NCI-H1694 treated with DMSO at 0.1 percent for 48 hours (cell line): ENCODE results near the gene MMP15.

Source experiments
- DNase-seq: peaks from one replicate; lab custom pipeline; 2025; lab: John Stamatoyannopoulos, UW

MMP15 gene

DNA sequence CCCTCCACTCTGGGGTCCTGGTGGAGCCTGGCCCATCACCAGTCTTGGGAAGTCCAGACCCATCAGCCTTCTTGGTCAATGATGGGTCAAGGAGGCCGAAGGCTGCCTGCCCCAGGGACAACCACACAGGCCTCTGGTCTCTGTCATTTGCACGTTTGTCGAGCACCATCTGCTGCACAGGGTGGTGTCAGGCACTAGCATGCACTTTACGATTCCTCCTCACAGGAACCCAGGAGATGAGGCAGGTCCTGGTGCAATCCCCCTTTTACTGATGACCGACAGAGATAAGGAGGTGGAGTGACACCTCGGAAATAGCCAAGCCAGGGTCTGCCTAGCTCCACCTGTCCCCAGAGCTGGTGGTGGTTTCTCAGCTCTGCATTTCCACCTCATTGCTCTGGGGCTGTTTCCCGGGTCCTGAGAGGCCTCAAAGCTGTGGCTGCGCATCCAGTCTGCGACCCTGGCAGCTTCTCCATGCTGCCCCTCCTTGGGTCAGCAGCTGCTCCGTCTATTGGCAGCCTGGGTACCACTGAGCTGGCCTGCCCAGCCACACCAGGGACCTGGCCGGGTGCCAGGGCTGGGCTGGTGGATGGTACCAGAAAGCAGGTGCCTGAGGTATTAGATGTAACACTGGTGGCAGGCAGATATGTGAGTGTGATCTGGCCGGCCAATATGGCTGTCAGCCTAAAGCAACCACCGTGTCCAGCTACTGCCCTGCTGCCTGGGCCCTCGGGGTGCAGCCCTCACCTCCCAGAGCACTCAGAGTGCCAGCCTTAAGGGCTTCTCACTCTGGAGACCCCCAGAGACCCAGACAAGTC is 10.0 kb downstream of the MMP15 start:
- no peak for DNase-seq

DNA sequence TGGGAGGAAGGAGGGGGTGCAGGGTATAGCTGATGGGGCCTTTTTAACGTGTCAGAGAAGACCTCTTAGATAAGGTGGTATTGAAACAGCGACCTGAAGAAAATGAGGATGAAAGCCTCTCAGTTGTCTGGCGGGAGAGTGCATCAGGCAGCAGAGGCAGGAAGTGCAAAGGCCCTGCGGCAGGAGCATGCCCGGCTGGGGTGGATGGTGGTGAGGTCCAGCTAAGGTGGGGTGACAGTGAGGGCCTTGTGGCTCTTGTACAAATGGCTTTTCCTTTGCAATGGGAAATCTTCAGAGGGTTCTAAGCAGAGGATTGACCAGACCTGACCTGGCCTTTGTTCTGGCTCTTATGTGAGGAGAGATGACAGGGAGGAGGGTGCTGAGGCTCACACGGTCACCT is 11.4 kb downstream of the MMP15 start:
- DNase-seq: no peak

DNA sequence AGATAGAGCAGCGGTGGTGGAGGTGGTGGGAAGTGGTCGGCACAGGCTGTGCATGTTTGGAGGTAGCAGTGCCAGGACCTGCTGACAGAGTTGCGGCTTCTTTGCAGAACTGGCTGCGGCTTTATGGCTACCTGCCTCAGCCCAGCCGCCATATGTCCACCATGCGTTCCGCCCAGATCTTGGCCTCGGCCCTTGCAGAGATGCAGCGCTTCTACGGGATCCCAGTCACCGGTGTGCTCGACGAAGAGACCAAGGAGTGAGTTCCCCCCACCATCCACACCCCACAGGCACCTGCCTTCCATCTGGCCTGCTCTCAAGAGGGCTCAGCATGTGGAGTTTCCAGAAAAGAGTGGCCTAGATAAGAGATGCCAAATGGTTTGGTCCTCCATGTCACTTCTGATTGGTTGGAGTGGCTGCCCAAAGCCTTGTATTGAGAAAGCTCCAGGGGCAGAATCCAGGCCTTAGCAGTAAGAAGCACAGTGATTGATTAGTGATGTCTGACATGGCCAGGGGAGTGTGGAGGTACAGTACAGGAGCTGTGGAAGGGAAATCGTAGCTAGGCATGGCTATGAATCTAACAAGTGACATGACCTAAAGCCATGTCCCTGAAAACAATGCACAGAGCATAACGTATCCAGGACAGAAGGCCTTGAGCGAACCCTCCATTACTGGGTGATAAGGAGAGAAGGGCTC is 12.0 kb downstream of the MMP15 start:
- DNase-seq: no peak

DNA sequence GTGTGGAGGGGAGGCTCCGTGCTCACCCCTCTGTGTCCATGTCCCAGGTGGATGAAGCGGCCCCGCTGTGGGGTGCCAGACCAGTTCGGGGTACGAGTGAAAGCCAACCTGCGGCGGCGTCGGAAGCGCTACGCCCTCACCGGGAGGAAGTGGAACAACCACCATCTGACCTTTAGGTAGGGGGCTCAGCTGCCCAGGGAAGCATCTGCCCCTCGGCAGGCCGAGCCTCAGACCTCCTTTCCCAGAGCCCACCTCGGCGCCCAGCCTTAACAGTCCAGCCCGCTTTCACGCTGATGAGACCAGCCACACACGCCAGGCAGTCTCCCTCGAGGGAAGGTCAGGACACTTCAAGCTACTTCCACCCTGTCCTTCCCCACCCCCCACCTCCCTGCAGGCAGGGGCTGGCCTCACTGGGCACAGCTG is 12.7 kb downstream of the MMP15 start:
- DNase-seq: no peak

DNA sequence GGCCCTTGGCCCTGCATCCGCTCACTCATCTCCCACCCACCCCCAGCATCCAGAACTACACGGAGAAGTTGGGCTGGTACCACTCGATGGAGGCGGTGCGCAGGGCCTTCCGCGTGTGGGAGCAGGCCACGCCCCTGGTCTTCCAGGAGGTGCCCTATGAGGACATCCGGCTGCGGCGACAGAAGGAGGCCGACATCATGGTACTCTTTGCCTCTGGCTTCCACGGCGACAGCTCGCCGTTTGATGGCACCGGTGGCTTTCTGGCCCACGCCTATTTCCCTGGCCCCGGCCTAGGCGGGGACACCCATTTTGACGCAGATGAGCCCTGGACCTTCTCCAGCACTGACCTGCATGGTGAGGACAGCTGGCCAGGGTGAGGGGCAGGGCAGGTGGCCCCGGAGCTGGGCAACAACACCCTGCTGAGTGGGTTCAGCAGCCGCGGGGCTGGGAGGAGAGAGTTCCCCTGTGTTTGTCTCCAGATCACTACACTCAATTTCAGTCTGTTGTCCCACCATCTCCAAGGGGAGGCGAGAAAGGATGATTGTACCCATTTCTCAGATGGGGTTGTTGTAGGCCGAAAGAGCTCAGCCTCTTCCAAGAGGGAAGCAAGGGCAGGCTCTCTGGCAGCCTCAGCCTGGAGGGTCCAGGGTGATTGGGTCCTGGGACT is 14.4 kb downstream of the MMP15 start:
- DNase-seq: no peak

DNA sequence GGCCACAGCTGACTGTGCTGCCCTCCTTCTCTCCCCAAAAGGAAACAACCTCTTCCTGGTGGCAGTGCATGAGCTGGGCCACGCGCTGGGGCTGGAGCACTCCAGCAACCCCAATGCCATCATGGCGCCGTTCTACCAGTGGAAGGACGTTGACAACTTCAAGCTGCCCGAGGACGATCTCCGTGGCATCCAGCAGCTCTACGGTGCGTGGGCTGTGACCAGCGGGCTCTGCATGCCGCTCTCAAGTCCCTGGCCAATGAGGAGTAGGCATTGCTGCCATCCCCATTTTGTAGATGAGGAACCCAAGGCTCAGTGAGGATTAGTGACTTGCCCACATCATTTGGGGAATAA is 14.9 kb downstream of the MMP15 start:
- no peak for DNase-seq

DNA sequence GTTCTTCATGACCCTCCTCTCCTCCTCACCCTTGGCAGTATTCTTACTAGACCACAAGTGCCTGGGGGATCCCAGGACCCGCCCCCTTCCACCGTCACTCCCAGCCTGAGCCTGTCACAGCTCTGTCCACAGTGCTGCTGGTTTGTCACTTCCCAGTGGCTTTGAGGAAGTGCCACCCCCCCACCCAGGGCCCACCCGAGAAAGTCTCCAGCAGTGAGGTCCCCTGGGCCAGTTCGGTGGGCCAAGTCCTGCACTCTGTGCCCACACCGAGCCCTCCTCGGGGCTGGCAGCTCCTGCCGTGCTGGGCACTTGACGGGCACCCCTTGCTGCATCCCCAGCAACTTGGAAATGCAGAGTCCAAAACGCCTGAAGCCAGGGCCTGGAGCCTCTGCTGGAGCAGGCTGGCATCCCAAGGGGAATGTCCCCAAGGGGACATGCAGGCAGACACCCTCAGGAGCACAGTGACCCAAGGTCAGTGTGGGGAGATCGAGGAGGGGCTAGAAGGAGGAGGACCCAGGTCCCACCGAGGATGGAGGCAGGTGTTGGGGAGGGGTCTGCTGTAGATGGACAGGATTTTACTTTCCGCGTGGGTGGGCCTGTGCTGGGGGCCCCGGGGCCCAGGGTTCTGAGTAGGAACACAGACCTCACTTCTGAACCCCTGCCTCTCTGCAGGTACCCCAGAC is 15.5 kb downstream of the MMP15 start:
- no peak for DNase-seq

DNA sequence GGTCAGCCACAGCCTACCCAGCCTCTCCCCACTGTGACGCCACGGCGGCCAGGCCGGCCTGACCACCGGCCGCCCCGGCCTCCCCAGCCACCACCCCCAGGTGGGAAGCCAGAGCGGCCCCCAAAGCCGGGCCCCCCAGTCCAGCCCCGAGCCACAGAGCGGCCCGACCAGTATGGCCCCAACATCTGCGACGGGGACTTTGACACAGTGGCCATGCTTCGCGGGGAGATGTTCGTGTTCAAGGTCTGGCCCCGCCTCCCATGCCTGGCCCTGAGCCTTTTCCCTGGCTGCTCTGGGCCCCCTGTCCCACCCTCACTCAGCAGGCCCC is 16.0 kb downstream of the MMP15 start:
- no peak for DNase-seq

DNA sequence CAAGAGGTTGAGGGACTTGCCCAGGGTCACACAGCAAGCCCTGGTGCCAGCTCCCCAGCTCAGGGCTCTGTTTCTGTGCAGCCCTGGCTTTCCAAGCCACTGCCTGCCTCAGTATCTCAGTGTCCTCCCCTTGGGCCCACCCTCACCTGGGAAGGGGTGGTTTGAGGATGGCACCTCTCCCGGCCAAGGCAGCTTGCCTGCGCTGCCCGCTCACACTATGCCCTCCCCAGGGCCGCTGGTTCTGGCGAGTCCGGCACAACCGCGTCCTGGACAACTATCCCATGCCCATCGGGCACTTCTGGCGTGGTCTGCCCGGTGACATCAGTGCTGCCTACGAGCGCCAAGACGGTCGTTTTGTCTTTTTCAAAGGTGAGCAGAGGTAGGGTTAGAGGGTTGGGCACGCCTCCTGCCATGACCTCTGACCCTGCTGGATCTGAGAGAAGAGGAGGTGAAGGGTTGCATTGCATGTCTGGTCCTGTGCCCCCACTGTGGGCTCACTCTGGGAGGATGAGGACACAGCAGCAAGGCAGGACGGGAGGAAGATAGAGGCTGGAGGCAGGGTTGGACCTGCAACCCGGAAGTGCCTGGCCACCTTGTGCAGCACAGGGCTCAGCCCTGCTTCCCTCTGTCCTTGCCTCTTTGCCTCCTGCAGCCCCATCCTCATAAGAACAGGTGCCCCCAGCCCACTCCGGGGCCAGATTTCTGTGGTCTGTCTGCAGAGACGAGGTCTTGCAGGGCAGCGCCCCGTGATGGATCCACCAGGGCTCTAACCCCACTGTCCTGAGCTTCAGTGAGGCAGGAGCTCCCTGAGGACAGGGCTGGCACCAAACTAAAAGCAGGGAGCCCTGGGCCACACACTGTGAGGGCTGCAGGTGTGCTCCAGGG is 16.7 kb downstream of the MMP15 start:
- no peak for DNase-seq

DNA sequence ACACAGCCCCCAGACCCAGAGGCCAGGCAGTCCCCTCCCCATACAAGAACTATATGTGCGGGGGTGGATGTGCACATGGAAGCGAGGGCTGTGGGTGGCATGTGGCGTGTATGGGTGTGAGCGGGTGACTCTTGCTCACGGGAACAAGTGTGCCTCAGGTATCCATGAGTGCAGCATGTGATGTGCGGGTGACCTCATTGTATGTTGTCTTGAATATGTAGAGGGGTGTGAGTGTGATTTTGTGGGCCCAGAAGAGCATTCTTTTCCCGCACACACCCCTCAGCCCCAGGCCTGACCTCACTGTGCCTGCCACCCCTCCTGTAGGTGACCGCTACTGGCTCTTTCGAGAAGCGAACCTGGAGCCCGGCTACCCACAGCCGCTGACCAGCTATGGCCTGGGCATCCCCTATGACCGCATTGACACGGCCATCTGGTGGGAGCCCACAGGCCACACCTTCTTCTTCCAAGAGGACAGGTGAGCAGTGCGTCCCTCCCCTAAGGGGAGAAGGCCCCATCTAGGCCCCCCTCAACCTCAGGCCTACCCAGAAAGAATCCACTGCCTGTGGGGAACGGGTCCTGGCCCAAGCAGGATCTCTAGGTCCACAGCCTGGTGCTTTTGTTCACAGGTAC is 17.4 kb downstream of the MMP15 start:
- no peak for DNase-seq

DNA sequence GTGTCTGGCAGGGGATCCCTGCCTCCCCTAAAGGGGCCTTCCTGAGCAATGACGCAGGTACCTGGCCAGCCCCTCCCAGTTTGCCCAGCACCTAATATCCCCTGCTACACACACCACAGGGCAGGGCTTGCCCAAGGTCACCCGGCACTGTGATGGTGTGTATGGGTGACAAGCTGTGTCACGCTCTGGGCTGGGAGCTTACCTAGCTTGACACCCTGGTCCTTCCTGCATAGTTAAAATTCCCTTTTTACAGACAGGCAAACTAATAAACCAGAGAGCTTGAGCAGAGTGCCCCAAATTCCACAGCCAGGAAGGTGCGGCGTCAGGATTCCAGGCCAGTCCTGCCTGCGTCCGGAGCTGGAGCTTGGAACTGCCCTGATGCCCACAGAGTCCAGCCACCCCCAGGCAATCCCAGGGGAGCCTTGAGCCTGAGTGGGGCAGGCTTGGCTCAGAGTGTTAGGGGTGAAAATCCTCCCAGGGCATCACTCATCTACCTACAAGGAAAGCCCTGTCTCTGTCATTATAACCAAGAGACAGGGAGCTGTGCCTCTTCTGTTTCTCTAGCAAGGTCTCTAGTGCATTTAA is 18.1 kb downstream of the MMP15 start:
- DNase-seq: no peak

DNA sequence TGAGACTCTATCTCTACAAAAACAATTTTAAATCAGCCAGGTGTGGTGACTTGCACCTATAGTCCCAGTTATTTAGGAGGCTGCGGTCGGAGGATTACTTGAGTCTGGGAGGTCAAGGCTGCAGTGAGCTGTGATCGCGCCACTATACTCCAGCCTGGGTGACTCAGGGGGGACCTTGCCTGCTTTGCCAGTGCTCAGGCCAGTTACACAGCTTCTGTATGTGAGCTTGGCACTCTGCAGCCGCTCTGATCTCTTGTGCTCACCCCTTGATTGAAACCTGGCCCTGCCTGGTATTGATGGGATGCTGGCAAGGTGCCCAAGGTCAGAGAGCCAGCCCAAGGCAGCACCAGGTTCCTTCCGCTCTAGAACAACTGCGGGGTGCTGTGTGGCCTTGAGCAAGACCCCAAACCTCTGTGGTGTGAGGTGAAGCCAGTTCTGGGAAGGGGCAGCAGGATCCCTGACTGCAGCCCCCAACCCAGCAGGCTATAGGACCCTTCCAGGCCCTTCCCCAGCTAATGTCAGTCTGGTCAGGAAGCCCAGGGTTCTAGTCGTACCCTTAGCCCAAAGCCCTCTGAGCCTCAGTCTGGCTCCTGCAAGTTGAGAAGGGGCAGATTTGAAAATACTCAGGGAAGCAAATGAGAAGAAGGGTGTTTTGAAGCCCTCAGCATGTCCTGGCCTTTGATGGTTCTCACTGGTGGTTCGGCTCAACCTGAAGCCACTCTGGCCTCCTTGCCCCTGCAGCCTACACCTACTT is 18.9 kb downstream of the MMP15 start:
- DNase-seq: no peak

DNA sequence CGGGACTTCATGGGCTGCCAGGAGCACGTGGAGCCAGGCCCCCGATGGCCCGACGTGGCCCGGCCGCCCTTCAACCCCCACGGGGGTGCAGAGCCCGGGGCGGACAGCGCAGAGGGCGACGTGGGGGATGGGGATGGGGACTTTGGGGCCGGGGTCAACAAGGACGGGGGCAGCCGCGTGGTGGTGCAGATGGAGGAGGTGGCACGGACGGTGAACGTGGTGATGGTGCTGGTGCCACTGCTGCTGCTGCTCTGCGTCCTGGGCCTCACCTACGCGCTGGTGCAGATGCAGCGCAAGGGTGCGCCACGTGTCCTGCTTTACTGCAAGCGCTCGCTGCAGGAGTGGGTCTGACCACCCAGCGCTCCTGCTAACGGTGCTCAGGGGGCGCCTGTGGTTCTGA is 19.5 kb downstream of the MMP15 start:
- no peak for DNase-seq

DNA sequence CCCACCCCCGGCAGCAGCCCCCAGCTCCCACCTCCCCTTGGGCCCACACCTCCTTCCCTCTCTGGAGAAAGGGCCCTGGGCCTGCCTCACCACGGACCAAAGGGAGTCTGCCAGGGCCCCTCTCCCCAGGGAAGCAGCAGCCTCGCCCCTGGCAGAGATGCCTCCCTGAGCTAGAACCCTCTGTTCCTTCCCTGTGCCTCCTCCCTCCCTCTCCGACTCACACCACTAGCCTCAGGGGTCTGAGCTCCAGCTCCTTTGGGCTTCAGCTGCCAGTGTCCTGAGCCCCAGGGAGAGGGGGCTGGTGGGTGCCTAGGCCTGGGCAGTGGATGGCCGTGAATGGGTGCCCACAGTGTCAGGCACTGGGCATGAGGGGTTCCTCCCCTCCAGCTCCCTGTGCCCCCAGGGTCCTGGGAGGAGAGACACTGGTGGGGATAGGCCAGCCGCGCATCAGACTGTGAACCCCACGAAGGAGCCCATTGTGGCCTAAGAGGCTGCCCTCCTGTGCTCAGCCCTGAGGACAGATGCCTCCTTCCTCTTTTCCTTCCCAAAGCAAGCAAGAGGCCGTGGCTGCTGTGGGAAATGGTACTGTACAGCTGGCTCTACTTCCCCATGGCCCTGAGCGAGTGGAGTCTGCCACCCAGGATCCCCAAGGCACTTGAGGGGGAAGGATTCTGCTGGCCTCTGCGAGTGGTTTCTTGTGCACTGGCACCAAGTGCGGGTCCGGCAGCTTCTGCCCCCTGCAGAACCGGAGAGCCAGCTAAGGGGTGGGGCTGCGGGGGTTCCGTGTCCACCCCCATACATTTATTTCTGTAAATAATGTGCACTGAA is 20.7 kb downstream of the MMP15 start:
- DNase-seq: no peak

DNA sequence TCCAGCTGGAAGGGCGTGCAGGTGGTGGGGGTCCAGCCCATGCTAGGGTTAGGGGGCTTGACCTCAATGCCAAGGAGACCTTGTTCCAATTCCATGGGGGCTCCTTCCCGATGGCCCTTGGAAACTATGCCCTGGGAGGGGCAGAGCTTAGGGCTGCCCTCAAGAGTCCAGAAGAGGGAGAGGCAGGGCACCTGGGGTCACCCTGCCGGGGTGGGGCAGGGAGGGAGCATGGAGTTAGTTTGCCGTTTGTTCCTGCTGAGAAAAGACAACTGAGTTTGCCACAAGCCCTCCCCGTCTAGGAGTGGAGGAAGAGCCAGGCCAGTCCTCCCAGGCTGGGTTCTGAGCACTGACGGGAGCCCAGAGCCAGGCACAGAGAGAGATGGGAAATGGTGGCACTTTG is 21.4 kb downstream of the MMP15 start:
- DNase-seq: no peak

DNA sequence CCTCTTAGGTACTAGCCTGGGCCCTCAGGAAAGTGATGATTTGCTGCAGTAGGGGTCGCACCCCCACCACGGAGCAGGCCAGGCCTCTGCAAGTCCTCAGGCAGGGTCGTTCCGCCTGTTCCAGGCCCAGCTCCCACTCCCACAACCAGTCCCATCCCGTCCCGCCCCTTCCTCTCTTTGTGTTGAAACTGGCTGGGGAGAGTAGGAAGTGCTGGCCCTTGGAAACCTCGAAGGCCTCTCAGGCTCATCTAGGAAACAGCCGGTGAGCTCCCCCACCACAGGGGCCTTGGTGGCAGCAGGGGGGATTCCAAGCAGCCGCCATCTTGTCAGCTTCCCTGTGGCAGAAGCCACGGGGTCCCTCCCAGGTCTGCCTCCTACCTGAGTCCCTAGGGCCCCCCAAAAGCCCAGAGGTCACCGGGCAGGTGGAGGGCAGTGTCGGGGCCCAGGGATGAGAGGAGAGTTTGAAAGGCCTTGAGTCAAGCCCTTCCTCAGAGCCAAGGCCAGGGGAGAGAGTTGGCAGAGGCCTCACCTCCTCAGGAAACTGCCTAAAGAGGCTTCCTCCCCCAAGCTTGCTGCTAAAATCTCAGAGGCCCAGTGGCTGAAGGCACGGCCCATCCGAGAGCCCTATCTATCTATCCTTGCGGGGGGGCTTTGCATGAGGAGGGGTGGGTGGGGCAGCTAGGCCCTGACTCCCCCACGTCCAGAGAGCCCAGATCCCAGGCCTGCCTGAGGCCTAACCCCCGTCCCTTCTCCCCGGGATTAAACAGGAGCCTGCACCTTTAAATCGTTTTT is 22.2 kb downstream of the MMP15 start:
- DNase-seq: no peak

DNA sequence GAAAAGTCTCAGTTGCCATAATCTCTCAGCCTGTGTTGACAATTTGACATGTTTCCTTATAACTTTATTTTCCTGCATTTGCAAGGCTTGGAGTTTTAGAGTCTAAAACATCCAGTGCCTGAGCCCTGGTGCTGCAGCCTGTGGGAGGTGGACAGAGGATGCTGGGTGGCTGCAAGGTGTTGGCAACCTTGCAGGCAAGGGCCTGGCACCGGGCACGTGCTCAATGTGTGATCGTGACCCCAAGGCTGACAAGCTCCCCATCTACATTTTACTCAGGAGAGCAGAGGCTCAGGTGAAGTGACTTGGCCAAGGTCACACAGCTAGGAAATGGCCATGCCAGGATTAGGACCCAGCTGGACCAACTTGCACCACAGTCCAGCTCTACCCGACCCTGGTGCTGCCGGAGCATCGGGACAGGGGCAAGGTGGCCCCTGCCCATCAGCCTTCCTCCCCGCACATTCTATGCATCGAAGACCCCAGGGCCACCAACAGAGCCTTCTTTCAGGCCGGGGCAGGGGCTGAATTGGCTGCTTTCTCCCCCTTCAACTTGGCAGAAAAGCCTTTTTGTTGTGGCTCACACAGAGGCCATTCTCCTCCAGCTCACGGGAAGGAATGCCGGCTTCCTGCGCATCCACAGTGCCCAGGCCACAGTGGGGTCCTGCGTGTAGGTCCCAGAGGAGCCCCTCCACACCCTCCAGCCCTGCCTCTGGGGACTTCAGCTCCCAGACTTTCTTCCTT is 23.1 kb downstream of the MMP15 start:
- DNase-seq: no peak
